ENCODE results near the gene PRR19. TPM values are rescaled to one million over a fixed set of nuclear protein-coding genes. Genes with fewer than 3 reads are reported as not detected.

PRR19 gene
- total RNA-seq, 6 donors from 2014 or later: 0.40 to 1.4 (median 0.61) TPM; not detected in 3

GRCh38 chr19:42303101-42303464, 1.2 kb downstream of the PRR19 start:
- Histone ChIP-seq H3K4me3 (peak overlapping the region in 3 of 4 donors; percentile 57 to 74 (median 70)), H3K4me1 (peaks cover 9 to 17% (median 15%) of the 10 kb centered on the region in 4 donors), H3K9me3 (no peaks in the 10 kb centered on the region), H3K27ac (peak overlapping the region in 2 of 4 donors; percentile 68 to 70), H3K27me3 (no peaks in the 10 kb centered on the region), H3K36me3 (no peaks in the 10 kb centered on the region)
- 61 to 80% methylated on average over 11 of the region's 11 CpGs for WGBS, 2 donors
- ATAC-seq (ENCODE audit: low FRiP score in 2 of 2) (no peak), DNase-seq (no peak)
- TF ChIP-seq POLR2AphosphoS5 (IDR thresholded peaks at IDR 0.05) (no peak), POLR2A (IDR thresholded peaks at IDR 0.05) (no peak), EP300 (IDR thresholded peaks at IDR 0.05) (no peak), CTCF (IDR thresholded peaks at IDR 0.05) (no peak)

- Histone ChIP-seq H3K4me3 (no peak overlapping the region), H3K4me1 (peaks cover 9 to 17% (median 15%) of the 10 kb centered on the region in 4 donors), H3K9me3 (no peaks in the 10 kb centered on the region), H3K36me3 (no peaks in the 10 kb centered on the region), H3K27me3 (no peaks in the 10 kb centered on the region), H3K27ac (no peak overlapping the region)
- TF ChIP-seq EP300 (IDR thresholded peaks at IDR 0.05): no peak
- TF ChIP-seq CTCF (IDR thresholded peaks at IDR 0.05): no peak
- TF ChIP-seq POLR2A (IDR thresholded peaks at IDR 0.05): no peak
- no peak for TF ChIP-seq POLR2AphosphoS5 (IDR thresholded peaks at IDR 0.05)
- WGBS, 2 donors: 76 to 93% methylated on average over 8 of the region's 8 CpGs
- ATAC-seq (ENCODE audit: low FRiP score in 2 of 2) (no peak), DNase-seq (no peak)
Observed at GRCh38 chr19:42303876-42304275, 1.9 kb downstream of the PRR19 start.

GRCh38 chr19:42306646-42307045, 4.7 kb downstream of the PRR19 start:
- TF ChIP-seq CTCF (IDR thresholded peaks at IDR 0.05) (no peak), POLR2AphosphoS5 (IDR thresholded peaks at IDR 0.05) (no peak), POLR2A (IDR thresholded peaks at IDR 0.05) (no peak), EP300 (IDR thresholded peaks at IDR 0.05) (no peak)
- WGBS, 2 donors: 90 to 93% methylated on average over 22 of the region's 22 CpGs
- no peak overlapping the region for H3K27ac ChIP-seq
- no peak for ATAC-seq (ENCODE audit: low FRiP score in 2 of 2)
- no peaks in the 10 kb centered on the region for H3K36me3 ChIP-seq
- no peak overlapping the region for H3K4me3 ChIP-seq
- peak in 1 of 2 donors; percentile 71 for DNase-seq
- H3K9me3 ChIP-seq: no peaks in the 10 kb centered on the region
- H3K4me1 ChIP-seq: peaks cover 7 to 14% (median 12%) of the 10 kb centered on the region in 4 donors
- H3K27me3 ChIP-seq: no peaks in the 10 kb centered on the region

GRCh38 chr19:42309686-42310085, 7.8 kb downstream of the PRR19 start:
- H3K27ac ChIP-seq: no peak overlapping the region
- peaks cover 0 to 24% (median 7%) of the 10 kb centered on the region in 4 donors for H3K27me3 ChIP-seq
- H3K4me3 ChIP-seq: no peak overlapping the region
- no peaks in the 10 kb centered on the region for H3K9me3 ChIP-seq
- WGBS, 2 donors: 92 to 100% methylated on average over 3 to 14 of the region's 14 CpGs
- peaks cover 7 to 16% (median 13%) of the 10 kb centered on the region in 4 donors for H3K4me1 ChIP-seq
- ATAC-seq (ENCODE audit: low FRiP score in 2 of 2) (no peak), DNase-seq (peak in 1 of 2 donors; percentile 52)
- no peaks in the 10 kb centered on the region for H3K36me3 ChIP-seq
- TF ChIP-seq EP300 (IDR thresholded peaks at IDR 0.05): no peak
- TF ChIP-seq POLR2A (IDR thresholded peaks at IDR 0.05): no peak
- no peak for TF ChIP-seq CTCF (IDR thresholded peaks at IDR 0.05)
- no peak for TF ChIP-seq POLR2AphosphoS5 (IDR thresholded peaks at IDR 0.05)

GRCh38 chr19:42311657-42312056, 9.7 kb downstream of the PRR19 start:
- TF ChIP-seq POLR2A (IDR thresholded peaks at IDR 0.05): no peak
- TF ChIP-seq CTCF (IDR thresholded peaks at IDR 0.05): no peak
- no peak for TF ChIP-seq EP300 (IDR thresholded peaks at IDR 0.05)
- TF ChIP-seq POLR2AphosphoS5 (IDR thresholded peaks at IDR 0.05): no peak
- WGBS, 2 donors: 82 to 83% methylated on average over 1 to 2 of the region's 2 CpGs
- no peak for DNase-seq
- H3K36me3 ChIP-seq: no peaks in the 10 kb centered on the region
- peaks cover 10 to 20% (median 16%) of the 10 kb centered on the region in 4 donors for H3K4me1 ChIP-seq
- H3K27ac ChIP-seq: no peak overlapping the region
- H3K27me3 ChIP-seq: peaks cover 0 to 25% (median 7%) of the 10 kb centered on the region in 4 donors
- ATAC-seq (ENCODE audit: low FRiP score in 2 of 2): no peak
- H3K9me3 ChIP-seq: no peaks in the 10 kb centered on the region
- no peak overlapping the region for H3K4me3 ChIP-seq

All from upper lobe of left lung (tissue), 6 donors.